ENCODE data around the gene CTH. TPM values are rescaled to one million over a fixed set of nuclear protein-coding genes. Genes with fewer than 3 reads are reported as not detected.
"Not testable (repeated sequence)": the region's sequence is repeated elsewhere in the genome, so short reads cannot be mapped to it uniquely, and the experiment has no call there.

CTH gene
- total RNA-seq, 4 donors from 2014 or later = 1.3 to 6.9 (median 2.5) TPM

DNA sequence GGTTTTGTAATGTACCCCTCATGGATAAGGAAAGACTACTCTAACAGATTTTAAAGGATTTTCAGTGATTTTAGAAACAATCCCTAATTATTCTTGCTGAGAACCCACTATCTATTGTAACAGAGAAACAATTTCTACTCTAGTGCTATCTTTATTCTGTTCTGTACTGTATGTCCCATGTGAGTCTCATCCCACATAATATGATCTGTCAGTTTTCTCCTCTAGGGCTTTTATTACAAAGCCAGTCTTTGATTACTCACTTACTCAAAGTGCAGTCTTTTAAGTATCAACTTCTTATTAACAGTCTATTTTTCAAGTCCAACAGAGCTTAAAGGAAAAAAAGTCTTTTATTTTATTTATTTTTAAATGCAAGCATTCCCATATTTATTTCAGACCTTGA lies 54.8 kb downstream of the CTH start:
- no peak overlapping the region for H3K4me3 ChIP-seq
- intact Hi-C loops (cut with DNase I; ENCODE audit: low total_unique reads) = no loop called here

DNA sequence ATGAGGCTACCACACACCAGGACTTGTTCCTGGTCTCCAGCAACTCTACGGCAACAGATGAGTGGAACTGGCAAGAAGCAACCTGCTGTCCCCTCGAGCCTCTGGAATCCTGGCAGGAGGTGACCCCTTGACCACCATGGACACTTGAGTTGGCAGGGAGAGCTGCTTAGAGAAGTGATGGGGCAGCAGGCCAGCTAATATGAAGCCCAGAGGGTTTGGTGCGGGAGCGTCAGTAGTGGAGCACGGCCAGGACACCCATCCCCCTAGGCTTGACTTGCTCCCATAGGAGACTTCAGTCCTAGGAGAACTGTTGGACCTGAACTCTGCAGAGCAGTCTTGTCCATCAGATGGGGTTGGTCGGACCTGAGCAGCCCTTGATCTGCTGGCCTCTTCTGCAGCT lies 56.5 kb downstream of the CTH start:
- no peak overlapping the region for H3K4me3 ChIP-seq
- no peaks in the 10 kb centered on the region for H3K36me3 ChIP-seq
- no peaks in the 10 kb centered on the region for H3K4me1 ChIP-seq
- DNase-seq = no peak
- ATAC-seq = no peak
- no peak overlapping the region for H3K27ac ChIP-seq
- H3K9me3 ChIP-seq = no peaks in the 10 kb centered on the region
- in situ Hi-C loops (cut with MboI; ENCODE audit: low sequenced_read_pairs in 4 of 4) (no loop called here), intact Hi-C loops (cut with DNase I; ENCODE audit: low total_unique reads) (no loop called here)
- no peak for TF ChIP-seq POLR2A (IDR thresholded peaks at IDR 0.05)
- TF ChIP-seq, protein P1, sequence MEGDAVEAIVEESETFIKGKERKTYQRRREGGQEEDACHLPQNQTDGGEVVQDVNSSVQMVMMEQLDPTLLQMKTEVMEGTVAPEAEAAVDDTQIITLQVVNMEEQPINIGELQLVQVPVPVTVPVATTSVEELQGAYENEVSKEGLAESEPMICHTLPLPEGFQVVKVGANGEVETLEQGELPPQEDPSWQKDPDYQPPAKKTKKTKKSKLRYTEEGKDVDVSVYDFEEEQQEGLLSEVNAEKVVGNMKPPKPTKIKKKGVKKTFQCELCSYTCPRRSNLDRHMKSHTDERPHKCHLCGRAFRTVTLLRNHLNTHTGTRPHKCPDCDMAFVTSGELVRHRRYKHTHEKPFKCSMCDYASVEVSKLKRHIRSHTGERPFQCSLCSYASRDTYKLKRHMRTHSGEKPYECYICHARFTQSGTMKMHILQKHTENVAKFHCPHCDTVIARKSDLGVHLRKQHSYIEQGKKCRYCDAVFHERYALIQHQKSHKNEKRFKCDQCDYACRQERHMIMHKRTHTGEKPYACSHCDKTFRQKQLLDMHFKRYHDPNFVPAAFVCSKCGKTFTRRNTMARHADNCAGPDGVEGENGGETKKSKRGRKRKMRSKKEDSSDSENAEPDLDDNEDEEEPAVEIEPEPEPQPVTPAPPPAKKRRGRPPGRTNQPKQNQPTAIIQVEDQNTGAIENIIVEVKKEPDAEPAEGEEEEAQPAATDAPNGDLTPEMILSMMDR (IDR thresholded peaks at IDR 0.05 in 4 of 5, conservative IDR thresholded peaks at IDR 0.05 in 1 of 5) = no peak
- no peaks in the 10 kb centered on the region for H3K27me3 ChIP-seq

More for the DNA sequence above, 54.8 kb downstream of the CTH start:
- Histone ChIP-seq H3K9me3 (no peaks in the 10 kb centered on the region), H3K4me1 (no peaks in the 10 kb centered on the region), H3K27me3 (no peaks in the 10 kb centered on the region), H3K36me3 (no peaks in the 10 kb centered on the region), H3K27ac (no peak overlapping the region)
- TF ChIP-seq POLR2A (IDR thresholded peaks at IDR 0.05) = no peak
- TF ChIP-seq, protein P1 (IDR thresholded peaks at IDR 0.05 in 4 of 5, conservative IDR thresholded peaks at IDR 0.05 in 1 of 5) = no peak
- in situ Hi-C loops (cut with MboI; ENCODE audit: low sequenced_read_pairs in 4 of 4) = no loop called here
- DNase-seq (no peak), ATAC-seq (no peak)

DNA sequence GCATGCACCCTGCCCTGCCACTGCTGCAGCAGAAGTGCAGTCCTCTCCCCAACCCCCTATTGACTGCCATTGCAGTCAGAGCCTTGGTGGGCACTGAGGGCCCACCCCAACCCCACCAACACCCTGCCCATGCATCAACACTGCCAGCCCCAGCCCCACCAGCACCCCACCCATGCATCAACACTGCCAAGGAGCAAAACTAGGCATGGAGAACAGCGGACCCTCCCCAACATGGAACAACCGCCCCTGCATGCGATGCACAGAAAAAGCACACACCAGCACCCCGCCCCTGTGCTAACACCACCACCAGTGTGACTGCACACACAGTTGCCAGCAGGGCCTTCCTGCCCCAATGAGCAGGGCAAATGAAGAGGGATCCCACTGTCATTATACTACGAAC lies 57.1 kb downstream of the CTH start:
- in situ Hi-C loops (cut with MboI; ENCODE audit: low sequenced_read_pairs in 4 of 4) = no loop called here
- TF ChIP-seq POLR2A (IDR thresholded peaks at IDR 0.05) = no peak

DNA sequence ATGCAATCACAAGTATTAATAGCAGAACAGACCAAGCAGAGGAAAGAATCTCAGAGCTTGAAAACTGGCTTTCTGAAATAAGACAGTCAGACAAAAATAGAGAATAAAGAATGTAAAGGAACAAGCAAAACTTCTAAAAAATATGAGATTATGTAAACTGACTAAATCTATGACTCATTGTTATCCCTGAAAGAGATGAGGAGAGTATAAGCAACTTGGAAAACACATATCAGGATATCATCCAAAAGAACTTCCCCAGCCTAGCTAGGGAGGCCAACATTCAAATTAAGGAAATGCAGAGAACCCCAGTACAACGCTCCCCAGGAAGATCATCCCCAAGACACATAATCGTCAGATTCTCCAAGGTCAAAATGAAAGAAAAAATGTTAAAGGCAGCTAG lies 58.1 kb downstream of the CTH start:
- in situ Hi-C loops (cut with MboI; ENCODE audit: low sequenced_read_pairs in 4 of 4) = not testable (repeated sequence)

More for the DNA sequence above, 57.1 kb downstream of the CTH start:
- DNase-seq (no peak), ATAC-seq (no peak)
- Histone ChIP-seq H3K27me3 (no peaks in the 10 kb centered on the region), H3K4me1 (no peaks in the 10 kb centered on the region), H3K36me3 (no peaks in the 10 kb centered on the region), H3K4me3 (no peak overlapping the region), H3K27ac (no peak overlapping the region), H3K9me3 (no peaks in the 10 kb centered on the region)
- intact Hi-C loops (cut with DNase I; ENCODE audit: low total_unique reads) = no loop called here

DNA sequence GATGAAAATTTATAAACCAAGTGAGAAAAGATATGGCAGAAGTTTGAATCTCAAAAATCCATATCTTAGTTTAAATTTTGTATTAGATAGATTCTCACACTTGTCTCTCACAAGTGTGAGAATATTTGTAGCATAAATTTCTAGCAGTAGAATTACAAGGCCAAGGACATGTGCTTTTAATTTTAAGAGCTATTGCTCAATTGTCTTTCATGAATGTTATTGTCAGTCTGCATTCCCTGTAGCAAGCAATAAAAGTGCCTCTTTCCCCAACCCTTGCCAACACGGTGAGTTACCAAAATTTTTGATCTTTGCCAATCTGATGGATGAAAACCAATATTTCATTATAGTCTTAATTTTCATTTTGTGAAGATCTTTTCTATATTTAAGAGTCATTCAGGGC lies 64.0 kb downstream of the CTH start:
- in situ Hi-C loops (cut with MboI; ENCODE audit: low sequenced_read_pairs in 4 of 4) = no loop called here
- intact Hi-C loops (cut with DNase I; ENCODE audit: low total_unique reads) = no loop called here
- H3K27me3 ChIP-seq = no peaks in the 10 kb centered on the region
- no peaks in the 10 kb centered on the region for H3K9me3 ChIP-seq
- TF ChIP-seq POLR2A (IDR thresholded peaks at IDR 0.05) = no peak
- TF ChIP-seq, protein P1 (IDR thresholded peaks at IDR 0.05 in 4 of 5, conservative IDR thresholded peaks at IDR 0.05 in 1 of 5) = no peak
- no peak for DNase-seq
- H3K27ac ChIP-seq = no peak overlapping the region
- ATAC-seq = no peak
- H3K4me1 ChIP-seq = no peaks in the 10 kb centered on the region
- H3K36me3 ChIP-seq = no peaks in the 10 kb centered on the region
- no peak overlapping the region for H3K4me3 ChIP-seq

More for the DNA sequence above, 58.1 kb downstream of the CTH start:
- H3K4me3 ChIP-seq; H3K4me1 ChIP-seq; H3K27ac ChIP-seq; intact Hi-C loops (cut with DNase I; ENCODE audit: low total_unique reads); H3K9me3 ChIP-seq; H3K27me3 ChIP-seq; DNase-seq; ATAC-seq; H3K36me3 ChIP-seq: not testable (repeated sequence)

DNA sequence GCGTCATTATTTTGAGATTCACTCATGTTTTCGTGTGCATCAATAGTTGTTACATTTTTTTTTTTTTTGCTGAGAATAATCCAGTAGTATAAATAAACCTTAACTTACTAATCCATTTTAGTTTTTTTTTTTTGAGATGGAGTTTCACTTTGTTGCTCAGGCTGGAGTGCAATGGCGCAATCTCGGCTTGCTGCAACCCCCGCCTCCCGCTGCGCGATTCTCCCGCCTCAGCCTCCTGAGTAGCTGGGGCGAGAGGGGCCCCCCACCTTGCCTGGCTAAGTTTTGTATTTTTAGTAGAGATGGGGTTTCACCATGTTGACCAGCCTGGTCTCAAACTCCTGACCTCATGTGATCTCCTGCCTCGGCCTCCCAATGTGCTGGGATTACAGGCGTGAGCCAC lies 66.0 kb downstream of the CTH start:
- no peaks in the 10 kb centered on the region for H3K27me3 ChIP-seq
- H3K4me3 ChIP-seq = no peak overlapping the region
- H3K36me3 ChIP-seq = no peaks in the 10 kb centered on the region
- intact Hi-C loops (cut with DNase I; ENCODE audit: low total_unique reads) = no loop called here
- no peak for TF ChIP-seq POLR2A (IDR thresholded peaks at IDR 0.05)
- TF ChIP-seq, protein P1 (IDR thresholded peaks at IDR 0.05 in 4 of 5, conservative IDR thresholded peaks at IDR 0.05 in 1 of 5) = no peak
- H3K27ac ChIP-seq = no peak overlapping the region
- DNase-seq (no peak), ATAC-seq (no peak)
- H3K9me3 ChIP-seq = no peaks in the 10 kb centered on the region
- no peaks in the 10 kb centered on the region for H3K4me1 ChIP-seq
- in situ Hi-C loops (cut with MboI; ENCODE audit: low sequenced_read_pairs in 4 of 4) = no loop called here

DNA sequence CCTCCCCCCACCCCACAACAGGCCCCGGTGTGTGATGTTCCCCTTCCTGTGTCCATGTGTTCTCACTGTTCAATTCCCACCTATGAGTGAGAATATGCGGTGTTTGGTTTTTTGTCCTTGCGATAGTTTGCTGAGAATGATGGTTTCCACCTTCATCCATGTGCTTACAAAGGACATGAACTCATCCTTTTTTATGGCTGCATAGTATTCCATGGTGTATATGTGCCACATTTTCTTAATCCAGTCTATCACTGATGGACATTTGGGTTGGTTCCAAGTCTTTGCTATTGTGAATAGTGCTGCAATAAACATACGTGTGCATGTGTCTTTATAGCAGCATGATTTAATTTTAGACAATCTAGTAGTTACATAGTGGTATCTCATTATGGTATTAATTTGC lies 66.8 kb downstream of the CTH start:
- H3K4me3 ChIP-seq; H3K27ac ChIP-seq; intact Hi-C loops (cut with DNase I; ENCODE audit: low total_unique reads); DNase-seq; H3K36me3 ChIP-seq; ATAC-seq; H3K9me3 ChIP-seq; in situ Hi-C loops (cut with MboI; ENCODE audit: low sequenced_read_pairs in 4 of 4); H3K27me3 ChIP-seq; H3K4me1 ChIP-seq: not testable (repeated sequence)

Data from gastrocnemius medialis (tissue), 4 donors.